ENCODE data around the gene DMXL1.

Gene DMXL1, protein sequence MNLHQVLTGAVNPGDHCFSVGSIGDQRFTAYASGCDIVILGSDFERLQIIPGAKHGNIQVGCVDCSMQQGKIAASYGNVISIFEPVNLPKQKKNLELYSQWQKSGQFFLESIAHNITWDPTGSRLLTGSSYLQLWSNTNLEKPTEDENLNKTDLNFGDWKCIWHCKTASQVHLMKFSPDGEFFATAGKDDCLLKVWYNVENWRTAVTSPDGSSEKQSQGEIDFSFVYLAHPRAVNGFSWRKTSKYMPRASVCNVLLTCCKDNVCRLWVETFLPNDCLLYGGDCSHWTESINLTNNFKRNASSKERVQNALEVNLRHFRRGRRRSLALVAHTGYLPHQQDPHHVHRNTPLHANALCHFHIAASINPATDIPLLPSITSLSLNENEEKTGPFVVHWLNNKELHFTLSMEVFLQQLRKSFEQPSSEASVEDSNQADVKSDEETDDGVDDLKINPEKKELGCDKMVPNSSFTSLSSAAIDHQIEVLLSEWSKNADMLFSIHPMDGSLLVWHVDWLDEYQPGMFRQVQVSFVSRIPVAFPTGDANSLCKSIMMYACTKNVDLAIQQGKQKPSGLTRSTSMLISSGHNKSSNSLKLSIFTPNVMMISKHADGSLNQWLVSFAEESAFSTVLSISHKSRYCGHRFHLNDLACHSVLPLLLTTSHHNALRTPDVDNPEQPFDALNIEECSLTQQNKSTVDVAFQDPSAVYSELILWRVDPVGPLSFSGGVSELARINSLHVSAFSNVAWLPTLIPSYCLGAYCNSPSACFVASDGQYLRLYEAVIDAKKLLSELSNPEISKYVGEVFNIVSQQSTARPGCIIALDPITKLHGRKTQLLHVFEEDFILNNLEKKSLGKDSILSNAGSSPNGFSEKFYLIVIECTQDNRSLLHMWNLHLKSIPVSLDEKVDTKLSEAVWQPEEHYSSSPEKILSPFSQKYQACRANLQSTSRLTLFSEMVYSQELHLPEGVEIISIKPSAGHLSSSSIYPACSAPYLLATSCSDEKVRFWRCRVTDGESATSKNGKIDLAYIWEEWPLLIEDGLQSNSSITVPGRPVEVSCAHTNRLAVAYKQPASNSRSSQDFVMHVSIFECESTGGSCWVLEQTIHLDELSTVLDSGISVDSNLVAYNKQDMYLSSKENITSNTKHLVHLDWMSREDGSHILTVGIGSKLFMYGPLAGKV (N-terminal part only)

DNA sequence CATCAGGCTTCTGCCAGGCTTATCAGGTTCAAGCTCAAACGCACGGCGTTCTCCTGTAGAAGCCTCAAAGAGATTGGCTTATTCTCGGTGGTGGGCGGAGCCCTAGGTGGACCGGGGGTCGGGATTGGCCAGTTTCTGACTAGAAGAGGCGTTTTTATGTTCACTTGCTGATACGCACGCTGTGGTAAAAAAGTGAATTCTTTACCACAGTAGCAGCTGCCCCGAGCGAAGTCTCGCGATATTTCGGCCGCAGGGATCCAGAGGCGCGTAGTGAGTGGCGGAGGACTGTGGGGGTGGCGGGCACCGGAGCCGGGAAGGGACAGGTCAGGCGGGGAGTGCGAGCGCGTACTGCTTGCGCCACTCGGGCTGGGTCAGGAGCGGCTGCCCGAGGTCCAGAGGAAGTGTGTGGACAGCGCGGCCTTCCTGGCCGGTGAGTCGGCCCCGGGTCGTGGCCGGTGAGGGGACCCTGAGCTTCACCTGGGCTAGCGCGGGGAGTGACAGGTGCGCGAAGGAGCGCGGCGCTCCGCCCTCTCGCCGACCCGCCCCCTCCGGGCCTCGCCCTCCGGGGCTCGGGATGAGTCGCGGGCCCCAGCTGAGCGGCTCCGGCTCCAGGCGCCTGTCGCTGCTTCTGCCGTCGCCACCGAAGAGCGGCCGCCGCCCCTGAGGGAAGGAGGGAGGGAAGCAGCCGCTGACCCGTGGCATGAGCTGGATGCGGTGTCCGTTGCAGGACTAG, at the start of gene DMXL1:
Gene DMXL1 (plus strand): TSS at position 260 of the 733 bp plus-strand sequence. CDS start 483 bp downstream, outside the sequence.
- DNase-seq (ENCODE audit: low read depth in 2 of 2), result peak; percentile 94 to 96

- no peak for DNase-seq (ENCODE audit: low read depth in 2 of 2)
These were observed 49.6 kb upstream of the DMXL1 start for GRCh38 chr5:119021149-119021732.

DNA sequence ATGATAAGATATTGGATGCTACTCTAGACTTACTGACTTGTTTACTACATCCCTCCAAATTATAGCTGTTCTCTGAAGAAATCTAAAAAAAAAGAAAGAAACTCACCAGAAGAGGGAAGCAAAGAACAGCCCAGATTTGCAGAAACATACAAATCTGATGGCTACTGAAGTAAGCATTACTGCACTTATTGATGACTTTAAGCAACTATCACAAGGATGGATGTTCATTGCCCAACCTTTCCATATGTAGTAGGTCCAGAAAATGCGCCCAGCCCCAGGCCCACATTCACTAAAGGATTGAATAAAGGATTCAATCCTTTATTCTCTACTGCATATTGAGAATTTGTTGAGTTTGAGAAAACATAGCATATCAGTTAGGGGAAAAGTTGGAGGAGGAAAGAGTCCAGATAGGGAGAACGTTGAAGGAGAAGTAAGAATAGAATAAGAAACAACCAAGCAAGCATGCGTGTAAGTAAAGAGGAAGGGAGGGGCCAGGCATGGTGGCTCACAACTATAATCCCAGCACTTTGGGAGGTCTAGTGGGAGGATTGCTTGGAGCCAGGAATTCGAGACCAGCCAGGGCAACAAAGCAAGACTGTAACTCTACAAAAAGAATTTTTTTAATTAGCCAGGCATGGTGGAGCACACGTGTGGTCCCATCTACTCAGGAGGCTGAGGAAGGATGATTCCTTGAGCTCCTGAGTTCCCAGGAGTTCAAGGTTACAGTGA, 48.7 kb upstream of the DMXL1 start:
- no peak for DNase-seq (ENCODE audit: low read depth in 2 of 2)

- DNase-seq (ENCODE audit: low read depth in 2 of 2), result no peak
These were observed 48.1 kb upstream of the DMXL1 start for GRCh38 chr5:119022773-119023172.

GRCh38 chr5:119028575-119028974, 42.3 kb upstream of the DMXL1 start:
- DNase-seq (ENCODE audit: low read depth in 2 of 2), result no peak

- no peak for DNase-seq (ENCODE audit: low read depth in 2 of 2)
These were observed 39.6 kb upstream of the DMXL1 start for GRCh38 chr5:119031011-119031886.

GRCh38 chr5:119031905-119032304, 39.0 kb upstream of the DMXL1 start:
- DNase-seq (ENCODE audit: low read depth in 2 of 2), result no peak

GRCh38 chr5:119032656-119033055, 38.2 kb upstream of the DMXL1 start:
- DNase-seq (ENCODE audit: low read depth in 2 of 2), result no peak

- no peak for DNase-seq (ENCODE audit: low read depth in 2 of 2)
These were observed 37.8 kb upstream of the DMXL1 start for GRCh38 chr5:119033135-119033534.

DNA sequence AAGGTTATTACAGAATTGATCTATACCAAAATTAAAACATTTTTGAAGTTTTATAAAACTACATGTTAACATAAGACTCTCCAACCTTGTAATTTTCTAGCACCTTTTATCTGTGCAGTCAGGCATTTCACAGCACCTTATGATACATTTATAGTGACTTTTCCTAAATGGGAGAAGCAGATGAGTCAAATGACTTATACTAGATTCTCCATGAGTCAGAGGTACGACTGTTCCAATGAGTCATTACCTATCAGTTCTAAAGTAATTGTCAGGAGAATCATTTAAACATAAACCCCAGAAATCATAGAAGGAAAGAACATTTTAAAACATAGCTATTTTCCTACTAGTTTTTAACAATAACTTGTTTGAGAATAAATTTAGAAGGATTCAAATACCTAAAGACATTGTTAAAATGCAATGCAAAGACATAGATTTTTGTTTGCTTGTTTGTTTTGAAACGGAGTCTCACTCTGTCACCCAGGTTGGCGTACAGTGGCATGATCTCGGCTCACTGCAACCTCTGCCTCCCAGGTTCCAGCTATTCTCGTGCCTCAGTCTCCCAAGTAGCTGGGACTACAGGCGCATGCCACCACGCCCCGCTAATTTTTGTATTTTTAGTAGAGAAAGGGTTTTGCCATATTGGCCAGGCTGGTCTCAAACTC, 34.7 kb upstream of the DMXL1 start:
- DNase-seq (ENCODE audit: low read depth in 2 of 2), result no peak

DNA sequence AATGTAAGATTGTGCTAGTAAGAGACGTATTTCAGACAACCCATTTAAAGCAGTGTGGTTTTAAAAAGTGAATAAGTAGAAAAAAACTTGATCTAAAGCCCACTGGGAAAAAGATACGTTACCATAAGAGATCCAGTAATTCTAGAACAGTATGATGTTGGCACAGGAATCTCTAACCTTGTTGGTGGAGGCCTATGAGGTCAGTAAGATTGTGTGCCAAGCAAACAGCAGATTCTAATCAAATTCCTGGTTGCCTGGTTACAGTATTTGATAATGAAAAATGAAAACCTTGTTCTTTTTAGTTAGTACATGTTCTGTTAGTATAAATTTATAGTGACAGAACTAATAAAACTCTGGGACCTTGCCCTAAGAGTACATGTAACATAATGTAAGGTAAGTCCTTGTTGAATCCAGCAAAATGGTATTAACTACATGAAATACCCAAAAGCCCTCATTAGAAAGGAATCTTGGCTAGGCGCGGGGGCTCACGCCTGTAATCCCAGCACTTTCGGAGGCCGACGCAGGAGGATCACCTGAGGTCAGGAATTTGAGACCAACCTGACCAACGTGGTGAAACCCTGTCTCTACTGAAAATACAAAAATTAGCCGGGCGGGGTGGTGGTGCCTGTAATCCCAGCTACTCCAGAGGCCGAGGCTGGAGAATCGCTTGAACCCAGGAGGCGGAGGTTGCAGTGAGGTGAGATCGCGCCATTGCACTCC, 33.2 kb upstream of the DMXL1 start:
- no peak for DNase-seq (ENCODE audit: low read depth in 2 of 2)

DNA sequence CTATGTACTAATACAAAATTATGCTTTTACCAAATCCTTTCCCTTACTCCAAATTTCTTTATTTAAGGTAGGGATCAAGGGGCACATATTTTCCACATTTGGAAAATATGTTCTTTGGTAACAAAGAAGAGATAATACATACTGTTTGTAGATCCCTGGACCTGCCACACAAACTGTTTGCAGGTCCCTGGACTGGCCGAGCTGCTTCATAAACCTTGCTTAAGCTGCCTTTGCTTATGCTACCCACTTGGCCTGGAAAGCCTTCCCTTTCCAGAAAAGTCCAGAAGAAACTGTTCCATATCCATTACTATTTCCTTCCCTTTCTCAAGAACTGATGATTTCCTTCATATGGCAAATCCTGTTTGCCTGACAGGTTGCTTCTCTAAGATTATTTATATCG, 22.6 kb upstream of the DMXL1 start:
- DNase-seq (ENCODE audit: low read depth in 2 of 2), result no peak

DNA sequence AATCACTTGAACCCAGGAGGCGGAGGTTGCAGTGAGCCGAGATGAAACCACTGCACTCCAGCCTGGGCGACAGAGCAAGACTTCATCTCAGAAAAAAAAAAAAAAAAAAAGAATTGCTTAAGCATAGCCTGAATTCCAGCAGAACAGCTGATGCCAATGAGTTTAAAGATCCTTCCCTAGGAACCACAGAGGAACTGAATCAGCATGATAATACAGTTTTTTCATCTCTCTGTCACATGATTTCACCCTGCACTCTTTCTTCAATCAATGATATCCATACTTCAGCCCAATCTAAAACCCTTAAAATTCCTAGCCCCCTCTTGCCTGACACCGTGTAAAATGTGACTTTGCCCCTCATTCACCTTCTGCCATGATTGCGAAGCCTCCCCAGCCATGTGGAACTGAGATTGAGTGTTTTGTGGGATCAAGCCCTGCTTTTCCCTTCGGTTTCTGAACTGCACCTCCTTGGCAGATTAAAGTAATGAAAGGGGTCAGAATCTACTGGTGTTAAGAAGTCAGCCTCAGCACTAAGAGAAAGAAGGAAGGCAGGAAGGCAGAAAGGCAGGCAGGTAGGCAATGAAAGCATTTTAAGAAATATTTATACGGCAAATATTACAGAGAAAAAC, 20.9 kb upstream of the DMXL1 start:
- no peak for DNase-seq (ENCODE audit: low read depth in 2 of 2)

GRCh38 chr5:119054101-119054500, 16.8 kb upstream of the DMXL1 start:
- no peak for DNase-seq (ENCODE audit: low read depth in 2 of 2)

- DNase-seq (ENCODE audit: low read depth in 2 of 2), result no peak
These were observed 15.6 kb upstream of the DMXL1 start for GRCh38 chr5:119055294-119055693.

GRCh38 chr5:119058979-119059529, 11.8 kb upstream of the DMXL1 start:
- no peak for DNase-seq (ENCODE audit: low read depth in 2 of 2)

DNA sequence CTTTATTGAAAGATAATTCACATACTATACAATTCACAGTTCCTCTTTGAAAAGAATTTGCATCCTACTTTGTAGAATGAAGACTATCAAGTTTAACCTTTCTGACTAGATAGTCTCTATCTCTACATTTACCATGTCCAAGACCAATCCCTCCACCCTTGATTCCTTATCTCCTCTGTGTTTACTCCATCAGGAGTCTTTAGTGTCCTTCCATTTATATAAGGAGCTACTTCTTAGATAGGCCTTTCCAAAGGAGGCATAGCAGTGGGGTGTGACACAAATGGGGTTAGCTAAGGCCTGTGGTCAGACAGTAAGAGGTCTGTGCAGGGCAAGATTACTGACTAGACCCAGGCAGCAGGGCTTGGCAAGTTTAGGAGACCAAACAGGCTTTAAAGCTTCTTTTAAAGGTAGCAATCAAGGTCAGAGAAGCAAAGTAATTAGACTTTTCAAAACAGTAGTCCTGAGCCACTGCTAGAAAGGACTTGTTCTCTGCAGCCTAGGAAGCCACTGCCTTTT, 11.1 kb upstream of the DMXL1 start:
- no peak for DNase-seq (ENCODE audit: low read depth in 2 of 2)

All from stimulated activated CD8-positive, alpha-beta memory T cell treated with anti-CD3 and anti-CD28 coated beads, Interleukin-2, amount 100 ng/mL, for 1 hour (primary cell).